NCI-H345 treated with DMSO at 0.1 percent for 48 hours (cell line): Measurements from ENCODE around the gene RETREG1.
A peak's percentile ranks its signal among the peaks of the same experiment; 100 is the strongest.
"Not testable (repeated sequence)": the region's sequence is repeated elsewhere in the genome, so short reads cannot be mapped to it uniquely, and the experiment has no call there.

ENCODE experiments used
- DNase-seq: peaks from one replicate; lab custom pipeline; 2025; ENCODE audit not compliant: unreplicated experiment; lab: John Stamatoyannopoulos, UW

The RETREG1 gene

GRCh38 chr5:16557477-16557876 is 59.3 kb downstream of the RETREG1 start:
- no peak for DNase-seq

- DNase-seq = no peak
These were observed 62.7 kb downstream of the RETREG1 start for GRCh38 chr5:16554110-16554509.

GRCh38 chr5:16552666-16553343 is 64.0 kb downstream of the RETREG1 start:
- no peak for DNase-seq

- DNase-seq = no peak
These were observed 65.2 kb downstream of the RETREG1 start for GRCh38 chr5:16551628-16552027.

GRCh38 chr5:16550316-16550952 is 66.4 kb downstream of the RETREG1 start:
- no peak for DNase-seq

- DNase-seq = no peak
These were observed 67.1 kb downstream of the RETREG1 start for GRCh38 chr5:16549491-16550206.

DNA sequence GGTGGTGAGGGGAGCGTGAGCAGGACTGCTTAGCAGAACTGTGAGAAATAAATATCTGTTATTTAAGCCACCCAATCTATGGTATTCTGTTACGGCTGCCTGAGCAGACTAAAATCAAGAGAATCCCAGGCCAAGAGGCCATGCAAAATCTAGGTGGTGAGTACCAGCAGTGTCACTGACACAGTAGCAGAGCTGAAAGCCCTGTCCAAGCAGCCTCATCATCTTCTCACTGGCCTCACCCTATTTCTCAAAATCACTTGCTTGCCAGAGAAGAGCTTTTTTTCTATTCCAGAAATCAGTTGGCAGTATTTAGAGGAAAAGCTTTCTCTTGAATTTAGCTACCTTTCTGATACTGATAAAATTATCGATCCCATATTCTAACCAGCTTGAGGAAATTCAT is 68.0 kb downstream of the RETREG1 start:
- DNase-seq = no peak

- no peak for DNase-seq
These were observed 68.7 kb downstream of the RETREG1 start for GRCh38 chr5:16548115-16548514.

DNA sequence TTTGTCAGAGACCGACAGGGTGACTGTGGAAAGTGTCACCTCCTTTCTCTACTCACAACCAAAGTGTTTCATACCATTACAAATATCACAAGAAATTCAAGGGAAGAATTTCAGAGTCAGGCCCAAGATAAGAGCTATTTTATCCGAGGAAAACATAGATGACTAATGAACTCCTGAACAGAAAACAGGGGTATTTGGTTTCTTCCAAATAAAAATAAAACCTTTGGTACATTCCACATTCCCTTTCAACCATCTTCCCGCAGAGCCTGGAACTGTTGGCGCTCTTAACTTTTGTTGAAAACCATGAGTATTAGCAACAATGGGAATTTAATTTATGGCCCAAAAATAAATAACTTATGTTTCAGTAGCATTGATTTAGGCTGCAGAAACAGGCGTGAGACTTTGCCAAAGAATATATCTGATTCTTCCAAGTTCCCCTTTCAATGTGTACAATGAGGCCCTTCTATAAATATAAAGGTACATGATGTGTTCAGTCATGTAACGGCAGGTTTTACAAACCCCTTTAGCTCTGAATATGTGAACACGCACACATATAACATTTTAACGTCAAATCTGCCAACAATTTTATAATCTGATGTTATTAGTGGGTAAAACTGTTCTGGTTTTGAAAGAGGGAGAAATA is 69.5 kb downstream of the RETREG1 start:
- DNase-seq = no peak

DNA sequence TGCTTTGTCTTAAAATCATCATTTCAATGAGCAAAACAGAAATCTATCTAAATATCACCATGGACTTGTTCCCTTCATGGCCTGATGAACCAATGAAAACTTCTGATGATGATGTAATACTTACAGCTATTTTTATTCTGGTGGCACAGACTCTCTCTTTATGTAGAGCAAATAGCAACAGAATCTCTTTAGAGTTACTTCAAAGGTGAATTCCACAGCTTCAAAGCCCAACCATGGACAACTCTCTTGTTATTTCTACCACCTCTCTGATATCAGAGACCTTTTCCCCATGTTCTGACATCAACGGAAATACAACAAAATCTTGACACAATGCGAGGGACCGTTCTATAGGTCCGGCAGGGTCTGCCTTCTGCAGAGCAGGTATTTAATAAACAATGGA is 70.1 kb downstream of the RETREG1 start:
- DNase-seq = no peak

DNA sequence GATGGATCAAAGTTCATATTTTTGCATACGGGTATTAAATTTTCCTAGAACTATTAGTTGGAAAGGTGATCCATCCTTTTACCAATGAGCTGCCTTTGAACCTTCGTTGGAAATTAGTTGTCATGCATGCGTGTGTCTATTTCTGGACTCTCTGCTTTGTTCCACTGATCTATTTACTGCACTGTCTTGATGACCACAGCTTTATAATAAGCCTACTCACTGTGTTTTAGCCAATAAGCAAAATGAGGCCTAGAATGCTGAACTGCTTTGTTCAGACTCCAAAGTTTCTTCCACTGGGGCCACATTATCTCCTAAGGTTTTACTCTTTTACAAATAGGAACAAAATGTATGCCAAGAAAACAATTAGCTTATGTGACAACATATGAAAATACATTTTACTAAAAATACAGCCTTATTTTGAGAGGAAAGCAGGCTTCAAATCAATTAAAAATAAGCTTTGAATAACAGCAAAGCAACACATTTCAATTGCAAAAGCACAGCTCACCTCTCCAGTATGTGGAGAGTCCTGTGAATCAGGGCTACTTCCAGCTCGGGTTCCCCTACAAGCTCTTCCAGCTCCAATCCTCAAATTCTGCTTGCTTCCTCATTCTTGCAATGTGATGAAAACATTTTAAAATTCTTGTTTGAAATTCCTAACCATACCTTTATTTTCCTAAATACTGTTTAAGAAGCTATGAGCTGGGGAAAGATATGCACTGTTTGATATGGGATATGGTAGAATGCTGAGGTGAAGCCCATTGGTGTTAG is 72.0 kb downstream of the RETREG1 start:
- no peak for DNase-seq

- not testable (repeated sequence) for DNase-seq
These were observed 73.6 kb downstream of the RETREG1 start for GRCh38 chr5:16543206-16543605.

GRCh38 chr5:16542236-16542635 is 74.6 kb downstream of the RETREG1 start:
- DNase-seq = peak; percentile 35

DNA sequence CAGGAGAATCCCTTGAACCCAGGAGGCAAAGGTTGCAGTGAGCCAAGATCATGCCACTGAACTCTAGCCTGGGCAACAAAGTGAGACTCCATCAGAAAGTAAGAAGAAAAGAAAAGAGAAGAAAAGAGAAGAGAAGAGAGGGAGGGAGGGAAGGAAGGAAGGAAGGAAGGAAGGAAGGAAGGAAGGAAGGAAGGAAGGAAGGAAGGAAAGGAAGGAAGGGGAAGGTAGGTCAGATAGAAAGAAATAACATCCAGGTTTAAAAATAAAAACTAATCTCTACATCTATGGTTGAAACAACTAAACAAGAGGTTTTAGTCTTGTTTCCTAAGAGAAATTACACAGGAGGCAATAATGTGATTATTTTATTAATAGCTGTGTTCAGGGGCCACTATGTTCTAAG is 75.2 kb downstream of the RETREG1 start:
- DNase-seq = not testable (repeated sequence)

GRCh38 chr5:16540421-16540820 is 76.4 kb downstream of the RETREG1 start:
- no peak for DNase-seq

DNA sequence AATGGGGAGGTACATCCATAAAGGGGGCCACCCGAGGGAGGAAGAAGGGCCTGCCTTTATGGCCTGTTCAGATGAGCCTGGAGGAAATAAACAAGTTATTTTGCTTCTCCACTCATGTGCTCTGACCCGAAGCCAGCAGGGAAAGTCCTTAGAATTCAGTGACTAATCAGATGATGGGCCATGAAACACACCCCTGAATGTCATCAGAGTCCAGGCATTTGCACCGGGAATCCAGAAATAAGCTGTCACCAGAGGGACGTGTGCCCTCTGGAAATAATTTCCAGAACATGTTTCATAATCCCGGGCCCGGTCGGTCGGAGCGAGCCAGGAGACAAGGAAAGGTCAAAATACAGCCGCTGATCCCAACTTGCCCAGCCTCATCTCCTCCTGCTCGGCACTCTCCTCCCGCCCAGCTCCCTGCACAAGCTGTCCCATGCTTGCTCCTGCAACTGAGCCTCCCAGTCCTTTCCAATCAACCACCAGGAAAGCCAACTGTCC is 77.6 kb downstream of the RETREG1 start:
- no peak for DNase-seq

DNA sequence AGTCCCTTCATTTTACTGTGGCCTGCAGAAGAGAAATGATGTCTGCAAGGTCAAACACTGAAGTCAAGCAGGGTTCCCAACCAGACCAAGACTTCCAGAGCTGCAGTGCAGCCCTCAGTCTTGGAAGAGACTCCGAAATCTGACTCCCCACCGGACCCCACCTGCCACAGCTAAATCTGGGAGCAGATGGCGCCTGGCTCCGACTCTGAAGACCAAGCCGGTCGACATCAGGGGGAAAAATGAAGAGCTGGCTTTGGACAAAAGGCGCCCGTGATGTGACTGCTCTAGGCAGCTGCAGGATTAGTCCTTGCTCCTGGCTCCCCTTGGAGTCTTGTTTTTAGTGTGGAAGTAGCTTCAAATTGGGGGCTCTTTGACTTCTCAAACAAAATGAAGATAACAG is 78.8 kb downstream of the RETREG1 start:
- no peak for DNase-seq

GRCh38 chr5:16536818-16537217 is 80.0 kb downstream of the RETREG1 start:
- no peak for DNase-seq

GRCh38 chr5:16536246-16536645 is 80.6 kb downstream of the RETREG1 start:
- DNase-seq = no peak

DNA sequence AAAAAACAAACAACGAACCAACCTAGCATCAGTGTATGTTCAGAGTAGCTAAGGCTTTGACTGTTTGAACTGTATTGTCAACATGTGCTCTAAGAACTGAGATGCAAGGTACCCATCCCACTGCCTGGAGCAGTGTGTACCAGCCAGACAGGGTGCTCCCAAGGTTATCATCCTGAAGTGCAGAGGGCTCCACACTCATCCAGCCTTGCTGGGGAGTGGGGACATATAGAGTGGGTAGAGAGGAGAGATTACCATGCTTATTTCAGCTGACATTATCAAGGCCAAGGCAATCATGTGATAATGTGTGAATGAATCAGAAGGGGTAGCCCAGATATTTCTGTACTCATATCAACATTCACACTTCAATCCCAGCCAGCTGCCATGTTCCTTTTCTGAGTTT is 82.5 kb downstream of the RETREG1 start:
- DNase-seq = no peak
